Ascending aorta (tissue), 2 donors: ENCODE measurements around the gene GGTLC3. TPM values are rescaled to one million over a fixed set of nuclear protein-coding genes. Genes with fewer than 3 reads are reported as not detected.
"Not testable (repeated sequence)": the region's sequence is repeated elsewhere in the genome, so short reads cannot be mapped to it uniquely, and the experiment has no call there.

Experiments used
- DNase-seq, 2 donors: peaks; one replicate each; pipeline ENCODE4 v3.0.0-alpha.2; 2019; ENCODE audit warnings: low spot score in 2 of 2
- H3K27ac ChIP-seq, 2 donors: fragments of 200-600 bp; sonication (generic); one replicate each; pipeline ENCODE4 v1.5.1; 2016 to 2017; ENCODE audit warnings: mild to moderate bottlenecking in 1 of 2
- H3K27me3 ChIP-seq: fragments of 200-600 bp; sonication (generic); one replicate; pipeline ENCODE4 v1.5.1; 2017
- H3K36me3 ChIP-seq, 2 donors: fragments of 200-600 bp; sonication (generic); one replicate each; pipeline ENCODE4 v1.5.1; 2016
- H3K4me1 ChIP-seq, 2 donors: fragments of 200-600 bp; sonication (generic); one replicate each; pipeline ENCODE4 v1.5.1; 2016 to 2017; ENCODE audit warnings: mild to moderate bottlenecking in 1 of 2
- H3K4me3 ChIP-seq, 2 donors: fragments of 200-600 bp; sonication (generic); one replicate each; pipeline ENCODE4 v1.5.1; 2016 to 2017; ENCODE audit warnings: mild to moderate bottlenecking in 1 of 2
- H3K9me3 ChIP-seq, 2 donors: fragments of 200-600 bp; sonication (generic); one replicate each; pipeline ENCODE4 v1.5.1; 2016
- intact Hi-C: fragments of 100-400 bp; cut with DNase I; formaldehyde crosslinking; loops from one replicate; pipeline ENCODE4 v1.15.1; 2023
- total RNA-seq: library from RNA; depleted of rRNA; stranded (reverse); fragments of >200 nt; gene quantifications from one replicate; pipeline ENCODE4 v1.1.0, GENCODE V29; 2016

GGTLC3 gene
- total RNA-seq, result not detected

DNA sequence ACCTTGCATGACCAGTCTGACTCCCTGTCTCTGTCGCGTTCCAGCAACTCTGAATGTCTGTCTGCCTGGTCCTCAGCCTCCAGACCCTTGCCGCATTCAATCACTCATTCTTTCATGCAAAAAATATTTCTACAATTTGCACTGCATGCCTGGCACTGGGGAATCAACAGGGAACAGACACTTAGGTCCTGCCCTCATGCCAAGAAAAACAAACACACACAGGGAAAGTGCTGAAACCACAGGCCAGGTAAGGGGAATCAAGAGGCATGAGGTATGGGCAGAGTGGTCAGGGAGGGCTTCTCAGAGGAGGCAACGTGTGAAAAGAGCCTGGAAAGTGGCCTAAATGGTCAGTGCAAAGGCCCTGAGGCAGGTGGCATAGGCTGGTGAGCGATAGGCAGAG lies at the start of gene GGTLC3:
Gene GGTLC3 (minus strand): TSS at position 101 of the 400 bp plus-strand sequence. CDS start 264 bp downstream, outside the sequence.
- DNase-seq, H3K4me3 ChIP-seq, H3K9me3 ChIP-seq, H3K4me1 ChIP-seq, H3K27me3 ChIP-seq, intact Hi-C loops, H3K36me3 ChIP-seq, H3K27ac ChIP-seq: not testable (repeated sequence)

DNA sequence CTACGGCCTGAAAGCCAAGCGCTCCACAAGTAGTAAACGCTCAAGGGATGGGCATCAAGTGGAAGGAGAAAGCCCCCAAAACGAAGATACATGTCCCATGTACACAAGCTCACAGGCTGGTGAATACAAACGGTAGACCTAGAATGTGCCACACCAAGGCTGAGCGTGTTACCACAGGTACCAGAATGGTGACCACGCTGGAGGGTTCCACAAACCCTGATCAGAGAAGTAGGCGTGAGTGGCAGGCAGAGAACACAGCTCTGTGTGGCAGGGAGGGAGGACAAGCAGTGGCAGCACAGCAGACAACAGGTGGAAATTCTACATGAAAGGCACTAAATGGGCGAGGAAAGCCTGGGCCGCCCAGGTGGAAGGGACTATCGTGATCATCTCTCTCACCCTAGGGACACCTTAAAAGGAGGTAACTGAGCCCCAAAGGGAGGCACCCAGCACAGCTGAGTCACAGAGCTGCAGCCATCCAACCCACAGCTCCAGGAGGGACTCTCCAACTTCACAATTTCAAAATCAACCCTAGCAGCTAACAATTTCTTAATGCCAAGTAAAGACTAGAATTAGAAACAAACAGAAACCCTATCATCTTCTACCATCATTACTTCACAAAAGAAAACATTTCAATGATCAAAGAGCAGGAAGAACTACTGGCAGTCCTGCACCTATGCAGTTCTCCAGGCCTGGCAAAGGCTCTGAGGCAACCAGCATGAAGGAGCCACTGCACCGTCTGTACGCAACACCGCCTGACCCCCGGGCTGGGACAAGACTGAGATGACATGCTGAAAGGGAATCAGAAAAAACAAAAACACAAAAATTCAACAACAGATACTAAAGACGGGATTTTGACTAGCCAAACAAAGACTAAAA lies 42.4 kb upstream of the GGTLC3 start:
- H3K4me3 ChIP-seq, H3K27ac ChIP-seq, H3K9me3 ChIP-seq, H3K36me3 ChIP-seq, DNase-seq, intact Hi-C loops, H3K4me1 ChIP-seq, H3K27me3 ChIP-seq: not testable (repeated sequence)

DNA sequence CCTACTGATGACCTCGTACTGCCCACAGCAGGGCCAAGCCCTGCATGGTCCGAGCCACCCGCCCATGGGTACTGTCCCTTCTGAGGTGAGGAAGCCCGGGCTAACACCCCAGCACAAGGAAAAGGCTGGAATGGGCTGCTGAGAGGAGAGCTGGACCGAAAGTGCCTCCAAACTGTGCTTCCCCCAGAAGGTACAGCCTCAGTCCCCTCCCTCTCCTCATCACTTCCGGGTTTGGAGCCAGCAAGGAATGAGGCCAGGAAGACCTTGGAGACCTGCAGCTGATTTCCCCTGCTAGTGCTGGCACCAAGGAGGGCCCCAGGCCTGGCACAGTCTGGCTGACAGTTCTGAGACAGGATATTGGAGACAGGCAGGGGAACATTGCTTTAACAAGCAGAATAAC lies 41.0 kb upstream of the GGTLC3 start:
- H3K27ac ChIP-seq, H3K36me3 ChIP-seq, intact Hi-C loops, DNase-seq, H3K4me3 ChIP-seq, H3K9me3 ChIP-seq, H3K4me1 ChIP-seq, H3K27me3 ChIP-seq: not testable (repeated sequence)

DNA sequence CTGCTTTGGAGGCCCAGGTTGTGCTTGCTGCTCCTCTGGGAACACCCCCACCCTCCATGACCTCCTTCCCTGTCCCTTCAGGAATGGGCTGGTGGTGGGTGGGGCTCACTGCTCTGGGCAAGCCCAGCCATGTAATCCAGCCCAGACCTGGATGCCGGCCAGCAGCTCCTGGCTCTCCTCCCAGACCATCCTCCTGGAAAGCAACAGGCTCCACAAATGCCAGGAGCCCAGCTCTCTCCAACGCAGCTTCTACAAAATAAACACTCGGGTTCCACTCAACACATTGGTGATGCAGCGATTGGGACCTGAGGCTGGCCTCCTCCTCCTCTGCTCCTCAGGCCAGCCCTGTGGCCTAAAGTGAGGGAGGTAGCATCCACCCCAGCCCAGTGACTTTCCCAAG lies 40.6 kb upstream of the GGTLC3 start:
- H3K4me3 ChIP-seq, H3K4me1 ChIP-seq, DNase-seq, H3K9me3 ChIP-seq, intact Hi-C loops, H3K27me3 ChIP-seq, H3K36me3 ChIP-seq, H3K27ac ChIP-seq: not testable (repeated sequence)

DNA sequence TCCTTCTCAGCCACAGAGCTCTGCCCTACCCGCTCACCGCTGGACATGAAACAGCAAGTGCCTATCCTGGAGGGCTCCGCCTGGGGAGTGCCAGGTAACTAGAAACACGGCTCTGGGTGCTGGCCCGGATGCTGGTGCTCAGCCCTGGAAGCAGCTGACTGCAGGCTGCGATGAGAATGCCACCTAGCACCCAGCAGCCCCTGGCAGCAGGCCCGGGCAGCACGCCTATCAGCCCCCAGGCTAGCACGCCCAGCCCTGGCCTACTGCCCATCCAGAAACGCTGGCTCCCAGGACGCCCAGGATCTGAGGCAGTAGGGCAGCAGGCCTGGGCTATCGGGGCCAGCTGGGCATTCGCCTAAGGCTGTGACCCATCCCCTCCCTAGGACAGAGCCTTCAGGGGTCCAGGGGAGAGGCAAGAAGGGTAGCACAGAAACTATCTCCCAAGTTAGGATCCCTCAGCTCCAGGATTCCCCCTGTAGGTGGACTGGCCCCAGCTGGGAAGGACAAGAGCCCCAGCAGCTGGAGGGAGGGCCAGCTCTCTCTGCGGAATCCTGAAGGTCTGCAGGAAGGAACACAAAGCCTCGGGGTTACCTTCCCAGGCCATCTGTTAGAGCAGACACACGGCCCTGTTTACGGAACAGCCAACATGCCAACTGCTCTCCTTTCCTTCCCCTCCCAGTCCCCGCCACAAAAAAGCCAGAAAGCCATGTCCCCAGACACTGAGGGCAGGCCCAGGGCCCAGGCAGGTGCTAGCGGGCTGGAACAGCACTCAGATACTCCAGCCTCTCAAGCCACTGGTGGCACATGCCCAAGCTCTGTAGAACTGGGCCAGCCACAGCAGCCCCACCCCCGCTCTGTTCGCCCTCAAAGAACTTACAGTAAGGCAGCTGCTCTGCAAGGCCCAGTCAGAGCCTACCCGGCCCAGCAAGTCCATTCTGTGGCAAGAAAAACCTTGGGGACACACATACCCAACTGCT lies 36.6 kb upstream of the GGTLC3 start:
- H3K27ac ChIP-seq, H3K36me3 ChIP-seq, DNase-seq, intact Hi-C loops, H3K27me3 ChIP-seq, H3K9me3 ChIP-seq, H3K4me1 ChIP-seq, H3K4me3 ChIP-seq: not testable (repeated sequence)

DNA sequence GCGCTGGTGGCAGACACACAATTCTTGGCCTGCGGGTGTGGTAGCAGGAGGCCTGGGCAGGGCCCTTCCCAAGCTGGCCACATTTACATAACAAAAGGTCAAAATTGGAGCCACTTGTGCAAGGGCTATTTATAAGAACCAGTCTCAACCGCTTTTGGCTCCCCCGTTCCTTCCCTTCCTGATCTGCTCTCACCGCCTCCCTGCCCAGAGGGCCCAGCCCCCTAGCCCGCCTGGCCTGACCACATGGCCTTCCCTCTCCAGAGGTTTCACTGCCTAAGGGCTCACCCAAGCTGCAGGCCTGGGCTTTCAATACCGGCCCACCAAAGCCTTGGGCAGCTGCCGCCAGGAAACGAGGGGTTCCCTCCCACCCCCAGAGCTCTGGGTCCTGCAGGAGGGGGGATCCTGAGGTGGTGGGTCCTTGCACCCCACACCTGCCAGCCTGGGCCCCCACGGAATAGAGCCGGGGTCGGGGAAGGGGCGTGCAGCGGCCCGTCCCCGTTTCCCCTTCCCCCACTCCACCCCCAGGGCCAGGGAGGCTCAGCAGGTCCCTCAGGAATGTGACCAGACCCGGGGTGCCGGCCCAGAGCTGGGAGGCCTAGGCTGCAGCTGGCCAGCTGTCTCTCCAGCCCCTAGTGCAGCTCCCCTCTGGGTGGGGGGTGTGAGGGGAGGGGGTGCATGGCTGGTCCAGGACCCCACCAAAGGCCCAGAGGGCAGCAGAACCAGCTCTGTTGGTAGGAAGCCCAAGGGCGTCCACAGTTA lies 35.1 kb upstream of the GGTLC3 start:
- H3K27ac ChIP-seq, H3K4me3 ChIP-seq, H3K36me3 ChIP-seq, intact Hi-C loops, H3K4me1 ChIP-seq, H3K27me3 ChIP-seq, H3K9me3 ChIP-seq, DNase-seq: not testable (repeated sequence)

DNA sequence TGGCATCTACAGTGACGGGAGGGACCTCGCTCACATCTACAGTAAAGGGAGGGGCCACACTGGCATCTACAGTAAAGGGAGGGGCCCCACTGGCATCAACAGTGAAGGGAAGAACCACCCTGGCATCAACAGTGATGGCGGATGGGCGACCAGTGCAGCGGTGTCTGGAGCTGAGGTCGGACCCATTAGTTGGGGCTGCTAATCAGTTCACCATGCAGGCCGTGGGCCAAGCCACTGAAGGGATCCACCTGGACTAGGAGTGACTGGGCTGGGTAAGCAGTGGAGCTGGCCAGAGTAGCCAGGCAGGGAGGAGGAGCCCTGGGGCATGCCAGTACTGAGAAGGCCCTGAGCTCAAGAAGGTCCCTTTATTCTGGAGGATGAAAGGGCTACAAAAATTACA lies 33.1 kb upstream of the GGTLC3 start:
- H3K4me3 ChIP-seq, H3K4me1 ChIP-seq, intact Hi-C loops, H3K36me3 ChIP-seq, H3K27me3 ChIP-seq, DNase-seq, H3K9me3 ChIP-seq, H3K27ac ChIP-seq: not testable (repeated sequence)

DNA sequence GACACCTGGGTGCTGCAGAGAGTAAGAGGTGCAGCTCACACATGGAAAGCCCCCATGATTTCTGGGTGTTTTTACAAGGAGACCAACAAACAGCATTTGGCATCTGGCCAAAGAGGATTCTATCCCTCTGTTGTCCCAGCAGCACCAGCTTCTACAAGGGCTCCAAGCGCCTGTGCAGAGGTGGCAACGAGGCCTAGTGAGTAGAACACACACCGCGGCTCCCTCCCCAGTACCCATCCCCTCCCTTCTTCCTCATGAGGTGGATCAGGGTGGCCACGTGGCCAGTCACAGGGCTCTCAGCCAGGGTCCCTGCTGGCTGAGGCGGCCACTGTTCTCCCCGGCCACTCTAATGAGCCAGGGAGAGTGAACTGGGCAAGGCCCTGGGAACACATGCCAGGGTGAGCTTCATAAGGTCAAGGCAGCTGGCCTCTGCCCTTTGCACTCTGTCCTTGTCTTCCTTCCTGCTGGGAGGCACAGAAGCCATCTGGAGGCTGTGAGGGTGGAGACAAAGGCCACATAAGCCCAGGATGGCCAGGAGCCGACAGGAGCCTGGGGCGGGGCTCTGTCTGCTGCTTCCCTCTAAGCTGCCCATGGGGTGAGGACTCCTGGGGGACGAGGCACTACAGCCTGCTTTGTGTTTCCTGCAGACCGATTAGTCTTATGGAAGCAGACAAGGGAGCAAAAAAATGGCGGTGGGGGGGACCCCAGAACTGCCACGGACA lies 31.7 kb upstream of the GGTLC3 start:
- H3K27me3 ChIP-seq, intact Hi-C loops, DNase-seq, H3K4me3 ChIP-seq, H3K9me3 ChIP-seq, H3K36me3 ChIP-seq, H3K4me1 ChIP-seq, H3K27ac ChIP-seq: not testable (repeated sequence)

DNA sequence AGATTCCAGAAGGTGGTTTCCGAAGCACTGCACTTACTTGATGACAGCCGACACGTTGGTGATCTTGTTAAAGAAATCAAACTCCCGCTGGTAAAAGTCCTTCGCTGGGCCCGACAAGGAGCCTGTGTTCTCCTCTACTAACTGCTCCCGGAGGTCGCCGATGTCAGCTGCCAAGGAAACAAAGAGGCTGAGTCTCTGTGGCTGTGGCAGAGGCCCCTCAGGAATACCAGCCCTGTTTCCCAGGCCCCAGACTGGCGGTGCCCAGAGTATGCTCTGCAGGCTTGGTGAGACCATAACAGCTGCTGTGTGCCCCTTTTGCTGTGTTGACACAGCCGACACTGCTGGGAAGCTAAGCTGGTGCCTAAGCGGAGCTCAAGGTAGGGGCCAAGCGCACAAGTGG lies 26.7 kb upstream of the GGTLC3 start:
- H3K27ac ChIP-seq, H3K27me3 ChIP-seq, H3K36me3 ChIP-seq, intact Hi-C loops, H3K4me3 ChIP-seq, H3K4me1 ChIP-seq, DNase-seq, H3K9me3 ChIP-seq: not testable (repeated sequence)

DNA sequence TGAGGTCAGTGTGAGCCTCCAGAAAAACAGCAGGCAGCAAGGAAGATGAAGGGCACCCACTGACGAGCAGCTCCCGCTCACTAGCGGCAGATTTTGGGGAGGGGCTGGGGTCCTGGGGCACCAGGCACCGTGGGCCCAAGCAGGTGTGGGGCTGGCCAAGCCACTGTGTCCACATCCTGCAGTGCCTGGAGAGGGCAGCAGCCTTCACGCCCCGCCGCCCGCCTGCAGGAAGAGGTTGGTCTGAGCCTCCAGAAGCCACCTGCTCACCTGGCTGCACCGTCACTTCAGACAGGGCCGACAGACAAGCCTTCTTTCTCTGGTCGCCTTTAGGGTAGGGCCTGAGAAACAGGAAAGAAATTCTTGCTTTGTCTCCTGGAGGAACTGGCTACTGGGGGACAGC lies 25.4 kb upstream of the GGTLC3 start:
- H3K27me3 ChIP-seq, H3K4me1 ChIP-seq, H3K9me3 ChIP-seq, H3K36me3 ChIP-seq, DNase-seq, H3K4me3 ChIP-seq, H3K27ac ChIP-seq, intact Hi-C loops: not testable (repeated sequence)

DNA sequence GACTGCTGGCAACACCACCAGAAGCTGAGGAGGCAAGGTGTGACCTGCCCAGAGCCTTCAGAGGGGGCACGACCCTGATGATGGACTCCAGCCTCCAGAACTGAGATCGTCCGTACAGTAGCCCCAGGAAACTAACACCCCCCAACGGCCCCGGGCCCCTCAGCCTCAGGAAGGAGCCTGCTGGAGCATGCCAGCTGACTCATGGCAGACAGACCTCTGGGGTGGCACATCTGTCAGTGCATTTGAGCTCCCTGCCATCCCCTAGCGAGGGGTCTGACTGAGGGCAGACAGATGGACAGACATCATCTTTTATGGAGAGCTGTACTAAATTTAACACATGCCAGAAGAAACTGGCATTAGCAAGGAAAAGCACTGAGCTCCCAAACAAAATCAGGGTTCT lies 22.0 kb upstream of the GGTLC3 start:
- H3K27me3 ChIP-seq, H3K9me3 ChIP-seq, H3K4me3 ChIP-seq, intact Hi-C loops, H3K27ac ChIP-seq, H3K4me1 ChIP-seq, H3K36me3 ChIP-seq, DNase-seq: not testable (repeated sequence)

DNA sequence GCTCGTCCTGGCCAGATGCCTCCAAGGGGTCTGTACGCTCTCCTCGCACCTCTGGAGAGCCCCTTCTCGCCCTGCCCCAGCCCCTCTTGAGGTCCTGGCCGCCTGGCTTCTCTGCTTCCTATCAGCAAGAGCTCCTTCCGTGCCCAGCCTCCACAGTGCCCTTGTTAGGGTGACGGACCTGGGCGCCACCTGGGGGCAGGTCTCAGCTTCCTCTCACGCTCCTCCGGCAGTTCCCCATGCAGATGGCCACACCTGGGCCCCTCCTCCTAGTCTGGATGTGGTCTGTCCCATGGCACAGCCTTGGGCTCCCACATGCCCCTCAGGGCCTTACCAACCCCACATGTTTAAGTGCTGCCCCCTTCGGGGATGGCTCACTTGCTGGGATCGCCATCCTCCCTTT lies 16.4 kb upstream of the GGTLC3 start:
- H3K4me1 ChIP-seq, DNase-seq, H3K27me3 ChIP-seq, H3K9me3 ChIP-seq, H3K4me3 ChIP-seq, intact Hi-C loops, H3K27ac ChIP-seq, H3K36me3 ChIP-seq: not testable (repeated sequence)

DNA sequence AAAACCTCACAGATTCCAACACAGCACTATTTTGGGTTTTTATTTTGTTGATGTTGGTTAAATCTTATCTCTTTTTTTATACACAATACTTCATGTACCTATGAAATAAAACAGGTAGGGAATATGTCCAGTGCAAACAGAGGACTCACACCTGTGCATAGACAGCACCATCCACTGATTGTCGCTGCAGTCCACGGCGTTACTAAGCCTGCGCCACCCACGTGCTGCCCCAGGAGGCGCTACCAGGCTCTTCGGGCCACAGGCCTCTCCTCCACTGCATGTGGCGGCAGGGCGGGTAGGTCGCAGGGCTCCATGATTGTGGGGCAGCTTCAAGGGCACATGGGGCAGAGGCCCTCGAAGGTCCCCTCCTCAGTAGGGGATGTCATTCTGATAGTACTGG lies 15.7 kb upstream of the GGTLC3 start:
- H3K9me3 ChIP-seq, H3K27me3 ChIP-seq, H3K4me1 ChIP-seq, DNase-seq, H3K36me3 ChIP-seq, H3K4me3 ChIP-seq, H3K27ac ChIP-seq, intact Hi-C loops: not testable (repeated sequence)
